NCI-H748 (cell line): ENCODE results near the gene ZNF665.
A peak's percentile ranks its signal among the peaks of the same experiment; 100 is the strongest.
"Not testable (repeated sequence)": the region's sequence is repeated elsewhere in the genome, so short reads cannot be mapped to it uniquely, and the experiment has no call there.

ENCODE experiments used
- DNase-seq: peaks from one replicate; lab custom pipeline; 2025; ENCODE audit not compliant: unreplicated experiment; lab: John Stamatoyannopoulos, UW

Gene ZNF665

GRCh38 chr19:53158119-53158656 is 35.0 kb downstream of the ZNF665 start:
- peak; percentile 62 for DNase-seq

- peak; percentile 20 for DNase-seq
These were observed 35.5 kb downstream of the ZNF665 start for GRCh38 chr19:53157626-53158025.

GRCh38 chr19:53156850-53157249 is 36.3 kb downstream of the ZNF665 start:
- no peak for DNase-seq

GRCh38 chr19:53147645-53148044 is 45.5 kb downstream of the ZNF665 start:
- DNase-seq: no peak

- no peak for DNase-seq
These were observed 52.8 kb downstream of the ZNF665 start for GRCh38 chr19:53140351-53140750.

- no peak for DNase-seq
These were observed 56.7 kb downstream of the ZNF665 start for GRCh38 chr19:53136432-53136831.

GRCh38 chr19:53132141-53132991 is 60.8 kb downstream of the ZNF665 start, which contains the start of gene ZNF415:
Gene ZNF415 (minus strand): TSS chr19:53132910. CDS start chr19:53122676, 10,234 bp downstream.
- peak; percentile 89 for DNase-seq

- DNase-seq: no peak
These were observed 61.4 kb downstream of the ZNF665 start for GRCh38 chr19:53131727-53132126.

- DNase-seq: no peak
These were observed 62.0 kb downstream of the ZNF665 start for GRCh38 chr19:53131085-53131590.

- DNase-seq: no peak
These were observed 62.7 kb downstream of the ZNF665 start for GRCh38 chr19:53130506-53130905.

GRCh38 chr19:53126733-53127526 is 66.2 kb downstream of the ZNF665 start:
- not testable (repeated sequence) for DNase-seq

GRCh38 chr19:53123400-53123799 is 69.8 kb downstream of the ZNF665 start:
- DNase-seq: no peak
